H1 (cell line): ENCODE results near the gene NFIC. TPM values are rescaled to one million over a fixed set of nuclear protein-coding genes. Genes with fewer than 3 reads are reported as not detected.

Experiments
- CTCF ChIA-PET: fragments of 300-600 bp; sonication (Branson Sonifier 250); formaldehyde crosslinking; loops from one replicate; lab custom pipeline; 2021; ENCODE audit not compliant: partially characterized antibody; lab: Charles Lee
- POLR2A ChIA-PET: fragments of 300-600 bp; sonication (Branson Sonifier 250); formaldehyde crosslinking; loops from one replicate; lab custom pipeline; 2021; ENCODE audit warnings: inconsistent platforms; ENCODE audit not compliant: partially characterized antibody; lab: Charles Lee
- DNase-seq, 2 experiments: peaks; one replicate each; pipeline versions ENCODE4 v3.0.0 to v3.0.0-alpha.2; 2010 to 2022; ENCODE audit warnings: low spot score in 2 of 2, low read depth in 1 of 2, mixed read lengths in 1 of 2
- FAIRE-seq: peaks from 2 replicates; lab custom pipeline; 2011; peaks lifted over from hg19 to GRCh38; lab: Jason Lieb, UNC
- H2AFZ ChIP-seq: 2 replicates; pipeline ENCODE4 v1.8.1; 2012; ENCODE audit warnings: low read length, inconsistent platforms
- H2AK5ac ChIP-seq: 2 replicates; pipeline ENCODE4 v1.6.1; 2013; ENCODE audit warnings: low read depth, low read length
- H2BK120ac ChIP-seq: replicated peaks from 2 replicates; pipeline ENCODE3; 2013; ENCODE audit warnings: low read depth, low read length, inconsistent platforms
- H2BK12ac ChIP-seq: 2 replicates; pipeline ENCODE4 v1.6.1; 2013; ENCODE audit warnings: low read depth, low read length
- H2BK15ac ChIP-seq: 2 replicates; pipeline ENCODE4 v1.6.1; 2013; ENCODE audit warnings: low read length
- H2BK20ac ChIP-seq: 2 replicates; pipeline ENCODE4 v1.6.1; 2013; ENCODE audit warnings: low read length
- H2BK5ac ChIP-seq: 2 replicates; pipeline ENCODE4 v1.6.1; 2013; ENCODE audit warnings: low read depth, low read length
- H3K14ac ChIP-seq: 2 replicates; pipeline ENCODE4 v1.6.1; 2013; ENCODE audit warnings: inconsistent platforms; ENCODE audit not compliant: insufficient read length
- H3K18ac ChIP-seq: 2 replicates; pipeline ENCODE4 v1.6.1; 2013; ENCODE audit warnings: low read length; ENCODE audit errors: extremely low read depth
- H3K23ac ChIP-seq: 2 replicates; pipeline ENCODE4 v1.6.1; 2013; ENCODE audit warnings: inconsistent platforms; ENCODE audit not compliant: insufficient read length
- H3K23me2 ChIP-seq: 2 replicates; pipeline ENCODE4 v1.6.1; 2013; ENCODE audit warnings: low read depth, low read length
- H3K27ac ChIP-seq: 2 replicates; pipeline ENCODE4 v1.6.1; 2011; ENCODE audit warnings: low read depth, low read length, inconsistent platforms
- H3K27me3 ChIP-seq, 4 experiments: replicated peaks in 1 of 4; 1 replicate in 1 of 4; 2 replicates in 3 of 4; pipeline versions ENCODE4 v1.6.1 to v1.8.1; 2011 to 2013; ENCODE audit warnings: low read length in 3 of 4, mild to moderate bottlenecking in 3 of 4, inconsistent platforms in 2 of 4, mixed read lengths in 2 of 4, moderate library complexity in 1 of 4; ENCODE audit not compliant: control insufficient read depth in 3 of 4, insufficient read depth in 3 of 4; ENCODE audit errors: extremely low read depth in 1 of 4
- H3K36me3 ChIP-seq, 4 experiments: 2 replicates each; pipeline versions ENCODE4 v1.6.1 to v1.8.1; 2011 to 2013; ENCODE audit warnings: mild to moderate bottlenecking in 4 of 4, low read length in 3 of 4, moderate library complexity in 2 of 4, control low read depth in 1 of 4, inconsistent platforms in 1 of 4; ENCODE audit not compliant: insufficient read depth in 4 of 4, control insufficient read depth in 2 of 4
- H3K4ac ChIP-seq: replicated peaks from 2 replicates; pipeline ENCODE3; 2013; ENCODE audit warnings: low read length, low read depth, mixed read lengths, inconsistent platforms; ENCODE audit not compliant: insufficient read length
- H3K4me1 ChIP-seq, 4 experiments: replicated peaks in 1 of 4; 1 replicate in 1 of 4; 2 replicates in 3 of 4; pipeline versions ENCODE4 v1.6.1 to v1.8.1; 2011 to 2013; ENCODE audit warnings: low read length in 3 of 4, inconsistent platforms in 2 of 4, mixed read lengths in 1 of 4; ENCODE audit not compliant: insufficient read depth in 4 of 4, control insufficient read depth in 3 of 4
- H3K4me2 ChIP-seq, 2 experiments: 2 replicates each; pipeline versions ENCODE4 v1.6.1 to v1.8.1; 2011 to 2013; ENCODE audit warnings: low read depth in 2 of 2, low read length in 2 of 2, control low read depth in 1 of 2, inconsistent platforms in 1 of 2, mild to moderate bottlenecking in 1 of 2; ENCODE audit not compliant: insufficient read depth in 1 of 2
- H3K4me3 ChIP-seq, 4 experiments: fragments of 200-600, 300-600 bp in 1 of 4; sonication (generic), shearing (Covaris generic), sonication (Bioruptor Twin) in 1 of 4; 2 replicates each; pipeline versions ENCODE4 v1.5.1 to v1.8.1; 2011 to 2016; ENCODE audit warnings: low read length in 4 of 4, low read depth in 3 of 4, control low read depth in 2 of 4, inconsistent platforms in 2 of 4, mild to moderate bottlenecking in 2 of 4, mixed read lengths in 1 of 4, moderate library complexity in 1 of 4; ENCODE audit not compliant: insufficient read depth in 2 of 4; ENCODE audit errors: extremely low read depth in 1 of 4
- H3K56ac ChIP-seq: replicated peaks from 2 replicates; pipeline ENCODE3; 2013; ENCODE audit warnings: low read depth, mild to moderate bottlenecking, mixed read lengths, low read length, inconsistent platforms; ENCODE audit not compliant: insufficient read length
- H3K79me1 ChIP-seq: 2 replicates; pipeline ENCODE4 v1.6.1; 2013; ENCODE audit warnings: low read depth, low read length, control low read depth
- H3K79me2 ChIP-seq, 2 experiments: 2 replicates each; pipeline versions ENCODE4 v1.6.1 to v1.8.1; 2012 to 2013; ENCODE audit warnings: low read length in 2 of 2, mild to moderate bottlenecking in 2 of 2, inconsistent platforms in 1 of 2; ENCODE audit not compliant: insufficient read depth in 2 of 2, control insufficient read depth in 1 of 2
- H3K9ac ChIP-seq, 4 experiments: replicated peaks in 1 of 4; 1 replicate in 1 of 4; 2 replicates in 3 of 4; pipeline versions ENCODE4 v1.6.1 to v1.8.1; 2011 to 2013; ENCODE audit warnings: low read depth in 3 of 4, low read length in 3 of 4, control low read depth in 2 of 4, mild to moderate bottlenecking in 2 of 4, moderate library complexity in 2 of 4, inconsistent platforms in 1 of 4; ENCODE audit errors: extremely low read depth in 1 of 4
- H3K9me3 ChIP-seq, 2 experiments: 2 replicates each; pipeline versions ENCODE4 v1.6.1 to v1.8.1; 2012 to 2013; ENCODE audit warnings: mild to moderate bottlenecking in 2 of 2, moderate library complexity in 2 of 2, control low read depth in 1 of 2, inconsistent platforms in 1 of 2, low read depth in 1 of 2, low read length in 1 of 2, mixed read lengths in 1 of 2; ENCODE audit not compliant: insufficient read depth in 2 of 2
- H4K20me1 ChIP-seq, 2 experiments: replicated peaks in 1 of 2; 2 replicates each; pipeline versions ENCODE3 to v1.8.1; 2011 to 2013; ENCODE audit warnings: inconsistent platforms in 2 of 2, low read length in 2 of 2, mild to moderate bottlenecking in 1 of 2; ENCODE audit not compliant: insufficient read depth in 2 of 2, control insufficient read depth in 1 of 2
- H4K5ac ChIP-seq: 2 replicates; pipeline ENCODE4 v1.6.1; 2013; ENCODE audit warnings: low read length, low read depth, mixed read lengths, inconsistent platforms; ENCODE audit not compliant: insufficient read length
- H4K8ac ChIP-seq: 2 replicates; pipeline ENCODE4 v1.8.0; 2013; ENCODE audit warnings: mild to moderate bottlenecking, moderate library complexity, low read length, inconsistent platforms; ENCODE audit not compliant: insufficient read depth; ENCODE audit errors: extremely low read depth
- H4K91ac ChIP-seq: replicated peaks from 2 replicates; pipeline ENCODE3; 2013; ENCODE audit warnings: low read length, mixed read lengths, inconsistent platforms; ENCODE audit not compliant: insufficient read length
- GABPA ChIP-seq: IDR thresholded peaks from 2 replicates; pipeline ENCODE4 v1.6.1; 2011; ENCODE audit warnings: mild to moderate bottlenecking, low read length, moderate library complexity, borderline replicate concordance; ENCODE audit not compliant: insufficient read depth
- GTF2F1 ChIP-seq: IDR thresholded peaks from 2 replicates; pipeline ENCODE4 v1.6.1; 2012; ENCODE audit warnings: low read depth, low read length, improper control_type of control experiment, borderline replicate concordance
- HDAC6 ChIP-seq: IDR thresholded peaks from one replicate; pipeline ENCODE4 v1.7.1; 2012; ENCODE audit warnings: low read depth, mild to moderate bottlenecking, inconsistent platforms, low read length, moderate library complexity
- MAX ChIP-seq: IDR thresholded peaks from 2 replicates; pipeline ENCODE4 v1.6.1; 2012; ENCODE audit warnings: inconsistent platforms
- RNF2 ChIP-seq: fragments of 200-900, 300-1000 bp; sonication (generic); IDR thresholded peaks from 2 replicates; pipeline ENCODE4 v1.7.1; 2016; ENCODE audit warnings: borderline replicate concordance, low read depth, mild to moderate bottlenecking, antibody characterized with exemption, low read length; ENCODE audit not compliant: poor library complexity, severe bottlenecking; ENCODE audit errors: missing control alignments
- TAF7 ChIP-seq: optimal IDR thresholded peaks from 2 replicates; pipeline ENCODE3; 2011; ENCODE audit warnings: low read depth, mild to moderate bottlenecking, inconsistent platforms, low read length, moderate library complexity, borderline replicate concordance
- WGBS, 2 experiments: shearing (Covaris generic) in 1 of 2; methylation state at CpG; one replicate each; pipeline versions ENCODE4 v1.1.6 to v1.1.7; 2013 to 2015; ENCODE audit warnings: low lambda C conversion rate in 2 of 2, mixed read lengths in 2 of 2, inconsistent platforms in 1 of 2, low coverage in 1 of 2, missing lambda C conversion rate in 1 of 2; ENCODE audit not compliant: insufficient replicate concordance in 2 of 2, insufficient coverage in 1 of 2, insufficient read length in 1 of 2; ENCODE audit errors: extremely low coverage in 1 of 2, missing lambda C conversion rate in 1 of 2; 5-methylcytosine and 5-hydroxymethylcytosine counted together
- polyA plus RNA-seq, 7 experiments: library from polyadenylated mRNA; depleted of rRNA in 3 of 7; stranded (reverse) in 5 of 7; unstranded in 2 of 7; fragments of >200 nt in 5 of 7; fragments of 200-250 nt in 2 of 7; gene quantifications; 1 replicate in 5 of 7; 2 replicates in 1 of 7; 4 replicates in 1 of 7; pipeline versions ENCODE4 v1.2.1 to v1.2.3, GENCODE V29; 2011 to 2013; ENCODE audit warnings: missing spikeins in 2 of 7, mixed read lengths in 2 of 7
- total RNA-seq: library from RNA; stranded (reverse); fragmentation: NEBNext Ultra II Directional; extraction: Animal tissue kit (Norgen Biotek cat#: 25700); gene quantifications from 2 replicates; pipeline ENCODE4 v1.2.1, GENCODE V29; 2021

NFIC gene
- total and polyA plus RNA-seq, 2 of the 8 experiments (the other 6 are each of a cell fraction or from before 2014, with no cell fraction given) = 0.56 to 3.2 TPM

- H2BK5ac ChIP-seq = no peak overlapping the region
- H2AK5ac ChIP-seq = no peak overlapping the region
- H3K27me3 ChIP-seq = peaks cover 0 to 2% (median 0%) of the 10 kb centered on the region in 4 experiments; a peak in 2 of 7 replicates
- H2BK12ac ChIP-seq = peak overlapping the region; percentile 68; the same call in 1 of the 2 replicates
- H3K9me3 ChIP-seq = no peaks in the 10 kb centered on the region
- no peak overlapping the region for H3K56ac ChIP-seq
- H2BK120ac ChIP-seq = no peak overlapping the region
- 0 out of 2 replicates have a peak overlapping the region, but pooled peaks have one; percentile 18 for H2BK15ac ChIP-seq
- H3K4me2 ChIP-seq = no peak overlapping the region
- 85% methylated on average over 24 of the region's 25 CpGs; no CpG with 5 or more reads in 1 of the 2 experiments for WGBS, 2 experiments
- H4K91ac ChIP-seq = peak overlapping the region; percentile 40
- FAIRE-seq (no peak), DNase-seq (no peak)
- no peak overlapping the region for H4K5ac ChIP-seq
- 0 out of 2 replicates have a peak, but pooled peaks cover 1% of the 10 kb centered on the region for H3K23me2 ChIP-seq
- H3K4me3 ChIP-seq = no peak overlapping the region
- no peak overlapping the region for H2BK20ac ChIP-seq
- no peak overlapping the region for H3K4ac ChIP-seq
- H3K27ac ChIP-seq = no peak overlapping the region
- POLR2A ChIA-PET = interaction anchor here (0.6 kb wide), 1 partner anchor 945 kb away, joined by 3 read pairs; no protein-coding TSS in a partner anchor
- H4K20me1 ChIP-seq = peaks cover 0 to 2% of the 10 kb centered on the region in 2 experiments
- H3K23ac ChIP-seq = no peak overlapping the region
- no peak overlapping the region; the same call in 1 of the 2 replicates for H4K8ac ChIP-seq
- CTCF ChIA-PET = interaction anchor here (1.6 to 2.0 kb wide), 2 partner anchors 11 to 16 kb away, joined by 4 to 5 read pairs; no protein-coding TSS in a partner anchor
- no peaks in the 10 kb centered on the region for H3K79me2 ChIP-seq
- no peak overlapping the region for H3K9ac ChIP-seq
- TF ChIP-seq HDAC6 (no peak), MAX (no peak), TAF7 (no peak), GABPA (no peak), GTF2F1 (no peak), RNF2 (no peak)
- H3K14ac ChIP-seq = no peak overlapping the region
- H2AFZ ChIP-seq = no peak overlapping the region
- H3K36me3 ChIP-seq = no peaks in the 10 kb centered on the region
- H3K18ac ChIP-seq = no peak overlapping the region
- H3K4me1 ChIP-seq = peaks cover 0 to 16% (median 6%) of the 10 kb centered on the region in 4 experiments; a peak in 6 of 7 replicates
- no peaks in the 10 kb centered on the region for H3K79me1 ChIP-seq
Measured at GRCh38 chr19:3386447-3387234, 20.3 kb downstream of the NFIC start.
